Measurements from ENCODE around the gene RNF115.
"Not testable (repeated sequence)": the region's sequence is repeated elsewhere in the genome, so short reads cannot be mapped to it uniquely, and the experiment has no call there.

DNA sequence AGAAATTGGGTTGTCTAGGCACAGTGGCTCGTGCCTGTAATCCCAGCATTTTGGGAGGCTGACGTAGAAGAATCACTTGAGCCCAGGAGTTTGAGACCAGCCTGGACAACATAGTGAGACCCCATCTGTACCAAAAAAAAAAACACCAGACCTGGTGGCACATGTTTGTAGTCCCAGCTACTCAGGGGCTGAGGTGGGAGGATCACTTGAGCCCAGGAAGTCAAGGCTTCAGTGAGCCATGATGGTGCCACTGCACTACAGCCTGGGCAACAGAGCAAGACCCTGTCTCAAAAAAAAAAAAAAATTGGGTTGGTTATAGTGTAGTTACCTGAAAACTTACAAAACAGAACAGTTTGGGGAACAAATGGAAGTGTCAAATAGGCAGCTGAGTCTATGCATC is 6.9 kb upstream of the RNF115 start:
- not testable (repeated sequence) for TF ChIP-seq RAD21 (conservative IDR thresholded peaks at IDR 0.05); EZH2 (IDR thresholded peaks at IDR 0.05; ENCODE audit: borderline replicate concordance, insufficient read depth, low read length, poor library complexity, severe bottlenecking); POLR2AphosphoS5 (IDR thresholded peaks at IDR 0.05); EP300 (conservative IDR thresholded peaks at IDR 0.05; ENCODE audit: poor library complexity, severe bottlenecking); MXI1 (conservative IDR thresholded peaks at IDR 0.05; ENCODE audit: poor library complexity, severe bottlenecking); TAF1 (IDR thresholded peaks at IDR 0.05; ENCODE audit: low read depth)
- TF ChIP-seq, protein P1, sequence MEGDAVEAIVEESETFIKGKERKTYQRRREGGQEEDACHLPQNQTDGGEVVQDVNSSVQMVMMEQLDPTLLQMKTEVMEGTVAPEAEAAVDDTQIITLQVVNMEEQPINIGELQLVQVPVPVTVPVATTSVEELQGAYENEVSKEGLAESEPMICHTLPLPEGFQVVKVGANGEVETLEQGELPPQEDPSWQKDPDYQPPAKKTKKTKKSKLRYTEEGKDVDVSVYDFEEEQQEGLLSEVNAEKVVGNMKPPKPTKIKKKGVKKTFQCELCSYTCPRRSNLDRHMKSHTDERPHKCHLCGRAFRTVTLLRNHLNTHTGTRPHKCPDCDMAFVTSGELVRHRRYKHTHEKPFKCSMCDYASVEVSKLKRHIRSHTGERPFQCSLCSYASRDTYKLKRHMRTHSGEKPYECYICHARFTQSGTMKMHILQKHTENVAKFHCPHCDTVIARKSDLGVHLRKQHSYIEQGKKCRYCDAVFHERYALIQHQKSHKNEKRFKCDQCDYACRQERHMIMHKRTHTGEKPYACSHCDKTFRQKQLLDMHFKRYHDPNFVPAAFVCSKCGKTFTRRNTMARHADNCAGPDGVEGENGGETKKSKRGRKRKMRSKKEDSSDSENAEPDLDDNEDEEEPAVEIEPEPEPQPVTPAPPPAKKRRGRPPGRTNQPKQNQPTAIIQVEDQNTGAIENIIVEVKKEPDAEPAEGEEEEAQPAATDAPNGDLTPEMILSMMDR (IDR thresholded peaks at IDR 0.05; ENCODE audit: poor library complexity, severe bottlenecking), result not testable (repeated sequence)
- TF ChIP-seq, protein P2, sequence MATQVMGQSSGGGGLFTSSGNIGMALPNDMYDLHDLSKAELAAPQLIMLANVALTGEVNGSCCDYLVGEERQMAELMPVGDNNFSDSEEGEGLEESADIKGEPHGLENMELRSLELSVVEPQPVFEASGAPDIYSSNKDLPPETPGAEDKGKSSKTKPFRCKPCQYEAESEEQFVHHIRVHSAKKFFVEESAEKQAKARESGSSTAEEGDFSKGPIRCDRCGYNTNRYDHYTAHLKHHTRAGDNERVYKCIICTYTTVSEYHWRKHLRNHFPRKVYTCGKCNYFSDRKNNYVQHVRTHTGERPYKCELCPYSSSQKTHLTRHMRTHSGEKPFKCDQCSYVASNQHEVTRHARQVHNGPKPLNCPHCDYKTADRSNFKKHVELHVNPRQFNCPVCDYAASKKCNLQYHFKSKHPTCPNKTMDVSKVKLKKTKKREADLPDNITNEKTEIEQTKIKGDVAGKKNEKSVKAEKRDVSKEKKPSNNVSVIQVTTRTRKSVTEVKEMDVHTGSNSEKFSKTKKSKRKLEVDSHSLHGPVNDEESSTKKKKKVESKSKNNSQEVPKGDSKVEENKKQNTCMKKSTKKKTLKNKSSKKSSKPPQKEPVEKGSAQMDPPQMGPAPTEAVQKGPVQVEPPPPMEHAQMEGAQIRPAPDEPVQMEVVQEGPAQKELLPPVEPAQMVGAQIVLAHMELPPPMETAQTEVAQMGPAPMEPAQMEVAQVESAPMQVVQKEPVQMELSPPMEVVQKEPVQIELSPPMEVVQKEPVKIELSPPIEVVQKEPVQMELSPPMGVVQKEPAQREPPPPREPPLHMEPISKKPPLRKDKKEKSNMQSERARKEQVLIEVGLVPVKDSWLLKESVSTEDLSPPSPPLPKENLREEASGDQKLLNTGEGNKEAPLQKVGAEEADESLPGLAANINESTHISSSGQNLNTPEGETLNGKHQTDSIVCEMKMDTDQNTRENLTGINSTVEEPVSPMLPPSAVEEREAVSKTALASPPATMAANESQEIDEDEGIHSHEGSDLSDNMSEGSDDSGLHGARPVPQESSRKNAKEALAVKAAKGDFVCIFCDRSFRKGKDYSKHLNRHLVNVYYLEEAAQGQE (IDR thresholded peaks at IDR 0.05; ENCODE audit: borderline replicate concordance), result not testable (repeated sequence)

Measured in neural cell (in vitro differentiated cells).